Stimulated activated CD8-positive, alpha-beta memory T cell treated with anti-CD3 and anti-CD28 coated beads, Interleukin-15, amount 100 ng/mL, for 48 hours (primary cell): ENCODE data around the gene CACNA2D3.

Experiments
- DNase-seq, 2 donors: peaks; one replicate each; pipeline ENCODE4 v3.0.0-alpha.2; 2020; ENCODE audit warnings: low read depth in 2 of 2

Gene CACNA2D3

DNA sequence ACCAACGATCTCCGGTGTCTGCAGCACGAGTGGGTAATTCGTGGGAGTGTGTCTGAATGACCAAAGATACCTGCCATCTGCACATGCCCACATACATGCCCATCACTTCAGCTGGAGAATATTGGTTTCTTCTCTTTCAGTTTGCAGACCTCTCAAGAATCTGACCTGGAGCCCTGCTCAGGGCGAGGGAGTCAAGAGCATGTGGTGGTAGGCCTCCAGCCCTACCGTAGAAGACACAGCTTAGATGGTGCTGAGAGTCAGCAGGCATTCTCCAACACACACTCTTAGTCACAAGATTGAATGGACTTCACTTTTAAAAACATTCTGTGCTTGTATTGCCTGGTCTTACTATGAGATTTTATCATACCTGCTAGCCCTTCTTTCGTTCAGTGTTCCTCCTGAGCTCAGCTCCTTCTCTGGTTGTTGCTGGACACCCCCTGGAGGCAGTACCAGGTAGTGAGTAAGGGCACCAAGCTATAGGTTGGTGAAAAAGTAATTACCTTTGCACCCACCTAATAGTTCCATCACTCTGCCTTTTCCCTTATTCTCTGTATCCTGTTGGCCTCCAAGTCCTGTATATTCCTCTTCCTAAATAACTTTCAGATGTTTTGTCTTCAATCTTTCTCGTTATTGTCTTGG, 252.0 kb downstream of the CACNA2D3 start:
- DNase-seq, result no peak

DNA sequence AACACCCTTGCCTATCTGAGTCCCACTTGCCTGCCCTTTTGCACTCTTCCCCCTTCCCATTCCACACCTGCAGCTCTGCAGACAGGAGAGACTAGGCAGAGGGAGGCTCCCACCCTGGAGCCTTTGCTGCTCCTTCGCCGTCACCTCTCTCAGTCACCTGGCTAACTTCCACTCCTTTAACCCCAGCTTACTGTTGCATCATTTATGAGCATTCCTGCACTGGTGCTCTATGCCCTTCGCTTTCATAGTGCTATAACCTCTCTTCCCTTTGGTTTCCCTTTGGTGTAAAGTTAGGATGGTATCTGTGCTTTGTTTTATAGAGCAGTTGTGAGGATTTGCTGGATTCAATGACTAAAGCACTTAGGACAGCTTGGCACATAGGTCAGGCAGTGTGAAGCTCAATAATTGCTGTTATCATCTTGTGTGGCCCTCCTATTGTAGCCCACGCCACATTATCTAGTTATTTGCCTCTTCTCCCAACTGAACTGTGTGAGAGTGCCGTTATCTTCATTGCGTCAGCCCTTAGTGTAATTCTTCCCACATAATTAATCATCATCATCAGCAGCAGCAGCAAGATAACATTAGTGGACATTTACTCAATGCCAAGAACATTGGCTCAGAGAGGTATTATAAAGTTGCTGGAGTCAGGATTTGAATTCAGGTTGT, 253.9 kb downstream of the CACNA2D3 start:
- DNase-seq, result no peak

DNA sequence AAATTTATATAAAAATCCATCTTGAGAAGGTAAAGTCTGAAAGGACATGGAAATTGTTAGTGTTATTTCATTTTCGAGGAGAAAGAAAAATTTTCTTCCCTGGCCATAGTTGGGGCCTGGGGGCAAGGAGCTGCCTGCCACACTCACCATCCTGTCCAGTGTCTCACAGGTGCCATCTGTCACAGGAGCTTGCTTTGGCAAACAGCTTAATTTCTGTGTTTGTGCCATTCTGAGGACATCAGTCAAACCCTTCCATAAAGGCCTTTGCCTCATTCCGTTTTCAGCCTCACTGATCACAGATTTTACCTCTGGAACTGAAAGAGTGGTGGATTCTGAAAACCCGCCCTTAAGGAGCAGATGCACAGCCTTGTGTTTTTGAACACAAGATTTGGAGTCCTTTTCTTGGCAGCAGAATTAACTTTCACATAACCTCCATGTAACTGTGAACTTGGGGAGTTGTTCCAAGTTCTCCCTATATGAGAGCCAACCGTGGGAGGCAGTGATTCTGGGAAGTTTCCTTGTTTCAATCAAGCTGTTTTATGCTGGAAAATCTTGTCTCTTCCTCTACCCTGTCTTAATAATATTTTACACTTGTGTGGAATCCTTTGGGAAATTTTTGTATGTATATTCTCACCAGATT, 254.7 kb downstream of the CACNA2D3 start:
- no peak for DNase-seq

DNA sequence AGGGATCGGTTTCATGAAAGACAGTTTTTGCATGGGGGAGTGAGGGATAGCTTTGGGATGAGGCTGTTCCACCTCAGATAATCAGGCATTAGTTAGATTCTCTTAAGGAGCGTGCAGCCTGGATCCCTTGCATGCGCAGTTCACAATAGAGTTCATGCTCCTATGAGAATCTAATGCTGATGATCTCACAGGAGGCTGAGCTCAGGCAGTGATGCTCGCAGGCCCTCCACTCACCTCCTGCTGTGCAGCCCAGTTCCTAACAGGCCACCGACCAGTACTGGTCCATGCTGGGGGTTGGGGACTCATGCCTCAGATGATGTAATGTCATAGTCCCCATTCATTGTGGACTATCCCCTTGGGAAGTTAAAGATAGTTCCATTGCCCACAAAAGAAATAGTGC, 255.8 kb downstream of the CACNA2D3 start:
- DNase-seq, result no peak

DNA sequence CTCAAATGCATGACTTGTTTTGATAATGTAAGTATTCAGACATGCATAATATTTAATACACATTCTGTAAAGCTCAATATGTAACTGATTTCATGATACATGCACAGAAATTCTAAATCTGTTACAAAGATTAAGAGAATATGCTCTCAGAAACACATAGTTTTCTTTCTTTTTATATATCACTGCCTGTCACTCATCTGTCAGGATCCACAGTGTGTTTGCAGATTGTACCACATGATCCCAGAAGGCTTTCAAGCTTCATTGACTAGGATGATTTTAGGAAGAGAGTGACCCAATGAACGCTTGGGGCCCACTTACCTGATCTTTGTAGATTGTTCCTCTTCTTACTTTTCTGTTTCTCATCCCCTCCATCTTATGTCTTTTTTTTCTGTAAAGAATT, 261.9 kb downstream of the CACNA2D3 start:
- DNase-seq, result no peak

DNA sequence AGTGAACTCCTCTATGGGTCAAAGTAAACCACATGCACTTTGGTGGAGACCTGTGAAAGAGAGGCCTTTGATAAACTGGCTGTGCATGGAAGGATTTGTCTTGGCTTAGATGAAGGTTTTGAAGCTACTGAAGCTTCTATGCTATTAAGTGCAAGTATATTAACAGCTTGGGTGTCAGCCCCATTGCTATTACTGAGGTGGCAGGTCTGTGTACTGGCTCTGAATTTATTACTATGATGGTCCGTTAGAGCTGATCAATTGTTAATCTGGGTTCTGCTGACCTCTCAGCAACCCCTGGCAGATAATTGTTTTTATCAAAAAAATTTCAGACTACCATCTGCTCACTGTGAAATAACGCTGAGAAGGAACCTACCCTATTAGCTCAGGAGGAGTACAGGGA, 268.2 kb downstream of the CACNA2D3 start:
- DNase-seq, result no peak

DNA sequence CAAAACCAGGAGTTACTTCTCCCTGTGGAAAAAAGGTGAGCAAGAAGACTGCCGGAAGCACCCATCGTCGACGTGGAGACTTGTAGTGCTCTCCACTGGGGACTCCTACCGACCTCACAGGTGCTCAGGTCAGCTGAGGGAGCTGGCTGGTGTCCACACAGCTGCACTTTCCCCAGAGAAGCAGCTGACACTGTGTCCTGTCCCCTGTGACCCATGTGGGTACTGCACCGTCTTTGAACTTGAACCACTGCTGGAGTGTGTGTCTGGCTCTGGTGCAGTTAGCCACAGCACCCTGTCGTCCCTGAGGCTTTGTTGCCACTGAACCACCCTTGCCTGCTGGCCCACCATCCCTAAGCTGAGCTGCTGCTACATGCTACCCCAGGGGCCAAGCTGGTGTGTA, 270.8 kb downstream of the CACNA2D3 start:
- no peak for DNase-seq

DNA sequence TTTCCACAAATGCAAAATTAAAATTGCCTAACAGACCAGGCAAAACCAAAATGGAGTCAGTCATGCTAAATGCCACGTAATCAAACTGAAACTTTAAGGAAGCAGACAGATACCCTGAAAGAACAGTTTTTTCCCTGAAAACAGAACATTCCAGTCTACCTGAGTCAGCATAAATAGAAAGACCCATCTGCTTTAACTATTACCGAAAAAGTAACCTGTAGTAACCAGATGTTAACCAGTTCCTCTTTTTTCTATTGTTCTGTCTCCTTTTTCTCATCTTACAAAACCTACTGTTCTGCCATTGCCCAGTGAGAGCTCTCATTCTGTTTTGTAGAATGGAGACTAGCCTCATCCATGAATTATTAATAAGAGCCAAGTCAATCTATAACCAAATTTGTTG, 286.0 kb downstream of the CACNA2D3 start:
- no peak for DNase-seq

DNA sequence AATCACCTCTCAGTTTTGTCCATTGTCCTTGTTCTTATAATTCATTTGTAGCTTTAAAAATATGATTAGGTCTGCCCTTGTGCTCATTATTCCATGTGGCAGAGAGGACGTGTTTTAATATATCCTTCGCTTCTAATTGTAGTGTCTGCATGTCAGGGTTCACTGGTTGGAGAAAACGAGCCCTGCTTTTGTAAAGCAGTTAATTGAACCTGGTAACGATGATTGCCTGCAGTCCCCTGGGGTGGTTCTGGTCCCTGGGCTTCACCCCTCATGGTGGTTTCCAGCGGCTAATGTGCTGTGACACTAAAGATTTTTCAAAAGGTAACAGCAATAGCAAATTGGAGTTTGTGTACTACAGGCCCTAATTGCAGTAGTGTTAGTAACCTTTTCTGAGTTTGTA, 299.6 kb downstream of the CACNA2D3 start:
- no peak for DNase-seq

DNA sequence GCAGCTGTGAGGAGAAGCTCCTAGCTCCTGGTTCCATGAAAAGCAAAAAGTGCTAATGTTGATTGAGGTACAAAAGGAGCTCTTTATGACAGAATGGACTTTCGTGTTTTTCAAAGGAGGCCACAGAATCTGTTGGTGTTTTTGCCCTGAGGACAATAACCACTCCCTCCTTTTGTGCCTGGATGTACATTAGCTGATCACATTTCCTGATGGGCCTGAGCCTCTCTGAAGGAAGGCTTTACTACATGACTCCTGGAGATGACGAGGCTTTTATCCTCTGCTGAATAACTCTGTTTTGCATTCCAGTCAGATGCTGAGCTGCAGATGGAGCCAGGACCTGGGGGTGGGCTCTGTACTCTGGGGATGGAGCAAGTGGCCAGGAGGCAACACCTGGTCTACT, 301.9 kb downstream of the CACNA2D3 start:
- DNase-seq, result no peak

DNA sequence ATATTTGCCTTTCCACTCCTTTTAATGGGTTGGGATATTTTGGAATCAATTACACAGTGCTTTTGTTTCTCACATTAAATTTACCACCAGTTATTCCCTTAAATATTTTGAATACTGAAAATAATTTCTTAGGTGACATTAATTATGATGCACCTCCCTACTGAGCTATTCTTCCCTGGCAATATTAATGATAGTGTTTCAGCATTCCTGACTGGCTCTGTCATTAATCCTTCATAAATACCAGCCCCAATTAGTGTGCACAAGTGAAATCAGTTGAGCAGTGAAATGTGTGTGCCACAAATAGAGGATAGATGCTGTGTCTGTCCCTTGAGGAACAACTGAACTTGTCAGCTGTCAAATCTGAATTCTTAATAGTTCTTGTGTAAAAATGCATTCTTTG, 304.0 kb downstream of the CACNA2D3 start:
- DNase-seq, result no peak

DNA sequence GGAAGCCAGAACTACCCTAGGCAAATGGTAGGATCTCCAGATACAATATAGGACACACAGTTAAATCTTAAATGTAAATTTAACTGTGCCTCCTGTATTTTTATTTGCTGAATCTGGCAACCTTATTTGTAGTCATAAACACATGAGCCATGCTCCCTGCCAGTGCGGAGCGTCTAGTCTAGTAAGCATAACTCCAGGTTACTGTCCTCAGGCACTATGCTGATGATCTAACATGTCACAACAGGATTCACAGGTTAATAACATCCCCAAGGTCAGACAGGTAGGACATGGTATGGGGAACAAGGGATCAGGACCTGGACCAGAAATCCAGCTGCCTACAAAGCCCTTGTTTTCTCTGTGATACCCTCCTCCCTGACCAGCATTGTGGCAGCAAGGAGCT, 305.1 kb downstream of the CACNA2D3 start:
- no peak for DNase-seq

DNA sequence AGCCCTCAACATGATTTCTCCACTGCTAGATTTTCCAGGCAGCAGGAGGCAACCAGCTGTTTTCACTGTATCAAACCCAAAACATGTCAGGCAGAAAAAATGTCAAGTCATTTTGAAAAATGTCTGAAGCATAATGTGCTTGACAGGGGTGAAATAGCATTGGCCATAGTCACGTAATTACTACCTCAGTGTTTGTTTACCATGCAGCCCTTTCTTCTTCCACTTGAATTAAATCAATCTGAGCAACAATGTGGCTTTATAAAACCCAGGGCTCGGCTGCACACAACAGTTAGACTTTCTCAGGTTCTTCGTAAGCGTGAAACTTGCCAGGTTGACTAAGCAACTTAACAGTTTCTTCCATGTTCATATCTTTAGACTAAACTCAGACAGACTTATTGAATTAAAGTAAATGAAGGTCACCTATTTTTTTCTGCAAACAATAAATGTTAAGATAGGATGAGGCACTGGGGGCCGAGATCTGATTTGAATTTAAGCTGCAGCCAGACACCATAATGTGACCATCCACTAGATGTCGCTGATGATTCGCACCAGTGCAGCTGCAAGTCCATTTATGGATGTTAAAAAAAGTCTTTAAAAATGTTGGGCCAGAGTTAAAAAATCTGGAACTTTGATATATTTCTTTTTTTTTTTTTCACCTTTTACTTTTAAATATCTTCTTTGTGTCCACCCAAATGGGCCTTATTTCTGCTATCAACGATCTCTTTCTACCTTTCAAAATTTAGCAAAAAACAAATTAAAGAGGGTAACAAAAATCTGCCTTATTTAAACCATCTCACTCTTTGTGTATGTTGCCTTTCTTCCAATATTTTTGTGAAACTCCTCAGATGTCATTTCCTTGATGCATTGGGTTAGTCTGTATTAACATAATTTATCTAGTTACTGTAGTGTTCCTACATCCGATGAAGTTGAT, 305.9 kb downstream of the CACNA2D3 start:
- DNase-seq, result peak in 1 of 2 donors; percentile 9

DNA sequence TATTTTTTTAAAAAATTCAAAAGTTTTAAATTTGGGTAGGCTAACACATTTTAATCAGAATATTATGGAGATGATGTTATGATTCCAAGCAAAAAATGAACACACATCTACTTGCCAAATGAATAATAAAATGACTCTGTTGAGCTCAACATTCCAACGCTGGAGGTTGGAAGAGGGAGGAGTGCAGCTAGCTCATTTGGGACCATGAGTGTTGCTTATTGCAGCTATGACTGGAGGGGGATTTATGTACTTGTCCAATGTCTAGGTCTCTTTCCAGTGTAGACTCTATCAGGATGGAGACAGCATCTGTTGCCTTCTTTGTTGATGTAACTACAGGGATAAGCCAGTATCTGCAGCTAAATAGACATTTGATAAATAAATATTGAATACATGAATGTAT, 310.6 kb downstream of the CACNA2D3 start:
- DNase-seq, result no peak

DNA sequence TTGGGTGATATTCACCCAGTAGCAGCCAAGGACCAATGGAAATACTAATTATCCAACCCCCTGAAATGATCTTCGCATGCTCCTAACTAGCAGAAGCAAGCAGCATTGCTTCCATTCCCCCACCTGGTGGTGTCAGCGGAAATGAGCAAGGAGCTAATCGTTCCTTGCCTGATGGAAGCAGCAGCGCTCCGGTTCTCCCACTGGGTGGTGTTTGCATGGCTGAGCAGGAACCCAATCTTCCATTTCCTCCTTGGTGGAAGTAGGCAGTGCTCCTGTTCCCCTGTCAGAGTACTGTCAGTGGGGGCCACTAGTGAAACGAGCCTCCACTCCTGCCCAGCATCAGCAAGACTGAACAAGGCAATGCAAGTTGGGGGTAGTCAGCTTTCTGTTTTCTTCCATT, 311.5 kb downstream of the CACNA2D3 start:
- DNase-seq, result no peak

DNA sequence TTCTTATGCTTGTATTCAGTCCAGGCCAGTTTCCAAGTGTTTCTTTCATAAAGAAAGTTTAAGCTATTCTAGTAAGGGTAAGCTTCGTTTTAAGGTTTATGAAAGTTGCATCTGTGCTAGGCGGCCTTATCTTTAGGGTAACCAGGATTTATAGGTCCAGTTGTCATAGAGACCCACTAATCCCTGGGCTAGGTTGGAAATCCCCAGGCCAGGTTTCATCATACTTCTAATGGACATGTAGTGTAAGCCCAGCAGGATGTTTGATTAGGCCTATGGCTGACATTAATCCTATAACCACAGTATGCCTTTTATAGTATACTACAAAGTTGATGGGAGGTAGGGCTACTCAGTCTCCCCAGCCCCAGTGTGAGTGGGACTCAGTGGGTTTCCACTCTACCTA, 312.4 kb downstream of the CACNA2D3 start:
- no peak for DNase-seq

DNA sequence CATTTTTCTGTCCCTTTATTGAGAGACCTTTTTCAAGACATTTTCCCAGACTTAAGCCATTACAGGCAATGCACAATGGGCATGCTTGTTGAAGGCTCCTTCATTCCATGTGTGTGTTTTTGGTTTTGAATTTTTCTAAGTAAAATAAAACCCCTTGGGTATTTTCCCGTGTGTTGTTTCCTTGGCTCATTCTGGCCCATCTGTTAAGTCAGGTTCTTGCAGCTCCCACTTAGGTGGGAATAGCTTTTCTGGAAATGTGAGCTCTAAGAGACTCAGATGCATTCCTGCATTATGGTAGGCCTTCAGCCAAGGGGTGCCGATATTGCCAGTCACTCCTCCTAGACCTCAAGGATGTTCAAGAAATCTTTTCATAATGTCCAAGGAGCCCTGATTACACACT, 314.9 kb downstream of the CACNA2D3 start:
- no peak for DNase-seq

DNA sequence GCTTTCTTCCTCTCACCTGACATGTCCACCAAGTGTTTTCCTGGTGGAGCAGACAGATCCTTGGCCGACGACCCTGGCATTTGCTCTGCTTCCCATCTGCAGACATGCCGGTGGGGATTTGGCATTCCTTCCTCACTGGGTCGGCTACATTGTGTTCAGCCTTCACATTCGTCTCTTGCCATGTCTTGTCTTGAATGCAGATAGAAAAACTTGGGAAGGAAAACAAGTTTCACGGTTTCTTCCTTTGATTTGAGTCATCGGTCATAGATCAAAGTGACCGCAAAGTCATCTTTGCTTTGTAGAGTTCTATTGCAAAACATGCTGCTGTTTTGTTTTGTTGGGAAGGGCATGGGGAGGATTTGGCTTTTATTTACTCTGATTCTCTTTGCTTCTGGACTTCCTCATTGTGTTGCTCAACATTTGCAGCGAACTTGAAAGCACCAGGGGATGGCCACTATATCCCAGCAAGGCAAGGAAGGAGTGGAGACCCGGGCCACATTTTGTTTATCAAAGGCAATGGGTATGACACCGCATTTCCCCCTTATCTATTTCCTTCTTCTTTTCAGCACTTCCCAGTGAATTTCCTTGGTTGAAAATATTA, 321.3 kb downstream of the CACNA2D3 start:
- DNase-seq, result no peak

DNA sequence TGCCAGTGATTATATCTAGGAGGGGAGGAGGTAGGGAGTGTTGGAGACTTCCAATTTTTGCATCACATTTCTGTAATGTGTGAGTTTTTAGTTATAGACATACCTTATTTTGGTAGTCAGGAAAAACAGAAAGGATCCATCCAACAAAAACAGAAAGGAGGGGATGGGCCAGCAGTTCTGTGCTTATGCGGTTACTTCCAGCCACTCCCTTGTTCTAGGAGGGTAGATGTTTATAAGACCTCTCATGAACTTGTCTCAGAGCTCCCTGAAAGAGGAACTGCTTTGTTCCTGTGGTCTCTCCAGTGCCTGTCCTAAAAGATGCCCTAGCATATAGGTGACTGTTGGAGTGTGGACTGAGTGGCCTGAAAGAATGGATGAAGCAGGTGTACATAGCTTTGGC, 323.3 kb downstream of the CACNA2D3 start:
- DNase-seq, result no peak

DNA sequence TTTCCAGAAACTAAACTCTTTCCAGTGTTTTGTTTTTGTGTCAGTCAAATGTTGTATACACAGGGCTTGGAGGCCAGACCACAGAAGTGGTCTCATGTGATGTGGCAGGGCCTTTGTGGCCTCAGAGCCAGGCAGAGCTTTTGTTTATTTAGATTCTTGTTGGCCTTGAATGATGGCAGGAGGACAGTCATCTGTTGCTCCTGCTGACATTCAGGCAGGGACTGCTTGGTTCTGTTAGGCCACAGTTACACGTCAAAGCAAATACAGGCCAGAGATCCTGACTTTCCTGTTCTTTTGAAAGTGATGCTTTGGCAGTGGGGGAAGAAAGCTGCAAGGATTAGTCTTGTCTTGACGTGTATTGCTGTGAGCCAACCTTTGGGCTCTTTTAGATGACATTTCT, 325.1 kb downstream of the CACNA2D3 start:
- no peak for DNase-seq

DNA sequence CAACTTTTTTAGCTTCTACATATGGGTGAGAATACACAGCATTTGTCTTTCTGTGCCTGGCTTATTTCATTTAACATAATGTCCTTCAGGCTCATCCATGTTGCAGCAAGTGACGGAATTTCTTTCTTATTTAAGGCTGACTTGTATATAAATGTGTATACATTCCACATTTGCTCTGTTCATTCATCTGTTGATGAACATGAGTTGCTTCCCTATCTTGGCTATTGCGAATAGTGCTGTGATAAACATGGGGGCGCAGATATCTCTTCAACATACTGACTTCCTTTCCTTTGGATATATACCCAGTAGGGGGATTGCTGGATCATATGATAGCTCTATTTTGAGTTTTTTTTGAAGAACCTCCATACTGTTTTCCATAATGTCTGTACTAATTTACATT, 332.5 kb downstream of the CACNA2D3 start:
- DNase-seq, result no peak

DNA sequence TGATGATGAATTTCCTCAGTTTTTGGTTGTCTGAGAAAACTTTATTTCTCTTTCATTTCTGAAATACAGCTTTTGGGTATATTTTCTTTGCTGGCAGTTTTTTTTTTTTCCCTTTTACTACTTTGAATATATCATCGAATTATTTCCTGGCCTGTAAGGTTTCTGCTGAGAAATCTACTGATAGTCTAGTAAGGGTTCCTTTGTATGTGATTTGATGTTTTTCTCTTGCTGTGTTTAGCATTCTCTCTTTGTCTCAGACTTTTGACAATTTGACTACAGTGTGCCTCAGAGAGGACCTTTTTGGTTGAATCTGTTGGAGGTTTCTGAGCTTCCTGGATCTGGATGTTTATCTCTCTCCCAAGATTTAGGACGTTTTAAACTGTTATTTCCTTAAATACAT, 336.0 kb downstream of the CACNA2D3 start:
- no peak for DNase-seq
